Right lobe of liver (tissue), 6 donors: ENCODE measurements around the gene VAMP5. TPM values are rescaled to one million over a fixed set of nuclear protein-coding genes. Genes with fewer than 3 reads are reported as not detected.
"Not testable (repeated sequence)": the region's sequence is repeated elsewhere in the genome, so short reads cannot be mapped to it uniquely, and the experiment has no call there.

Experiments
- ATAC-seq, 4 donors: fragments of 200-7000 bp; cut with Tn5 transposase; one replicate each; pipeline ENCODE4 v1.9.1; 2020; ENCODE audit warnings: mild to moderate bottlenecking in 4 of 4, moderate library complexity in 4 of 4
- DNase-seq, 3 donors: peaks; one replicate each; pipeline ENCODE4 v3.0.0-alpha.2; 2020
- H3K27ac ChIP-seq, 3 donors: fragments of 200-600 bp; one replicate each; pipeline ENCODE4 v1.8.0; 2022
- H3K27me3 ChIP-seq, 2 donors: fragments of 200-600 bp; one replicate each; pipeline ENCODE4 v1.8.0; 2022
- H3K36me3 ChIP-seq, 4 donors: fragments of 200-600 bp; sonication (generic) in 1 of 4; one replicate each; pipeline versions ENCODE4 v1.5.1 to v1.8.0; 2017 to 2022; ENCODE audit warnings: control low read depth in 1 of 4
- H3K4me1 ChIP-seq, 4 donors: fragments of 200-600 bp; sonication (generic) in 1 of 4; one replicate each; pipeline versions ENCODE4 v1.5.1 to v1.8.0; 2017 to 2022; ENCODE audit warnings: control low read depth in 1 of 4
- H3K4me3 ChIP-seq, 3 donors: fragments of 200-600 bp; one replicate each; pipeline ENCODE4 v1.8.0; 2022
- H3K9me3 ChIP-seq, 4 donors: fragments of 200-600 bp; sonication (generic) in 1 of 4; one replicate each; pipeline versions ENCODE4 v1.5.1 to v1.8.0; 2017 to 2022; ENCODE audit warnings: control low read depth in 1 of 4
- POLR2A ChIP-seq: fragments of 450-650 bp; IDR thresholded peaks from one replicate; pipeline ENCODE4 v1.6.1; 2017; ENCODE audit warnings: antibody characterized with exemption, mild to moderate bottlenecking
- WGBS: methylation state at CpG from one replicate; pipeline ENCODE4 v1.1.6; 2018; ENCODE audit warnings: low coverage, low lambda C conversion rate; ENCODE audit not compliant: insufficient coverage; ENCODE audit errors: missing lambda C conversion rate; 5-methylcytosine and 5-hydroxymethylcytosine counted together
- intact Hi-C, 2 donors: fragments of 100-400 bp; cut with DNase I; formaldehyde crosslinking; loops; one replicate each; pipeline versions ENCODE4 v1.11.2 to v1.14.1; 2022
- total RNA-seq, 6 experiments: library from RNA; depleted of rRNA in 2 of 6; stranded (reverse); fragments of >200 nt in 2 of 6; fragmentation: NEBNext Ultra II Directional in 3 of 6; extraction: Animal tissue kit (Norgen Biotek cat#: 25700) in 3 of 6; gene quantifications; one replicate each; pipeline versions ENCODE4 v1.1.0 to v1.2.4, GENCODE V29; 2016 to 2023
- TF ChIP-seq, protein P1 (sequence below), 4 donors: fragments of 200-600 bp in 3 of 4; fragments of 450-650 bp in 1 of 4; IDR thresholded peaks; one replicate each; pipeline versions ENCODE4 v1.5.1 to v1.8.0; 2016 to 2022; ENCODE audit warnings: antibody characterized with exemption in 4 of 4, mild to moderate bottlenecking in 2 of 4
- donor health status: DM: no; HTN: yes; CAD: no.
- donor health status: DM: no; HTN: no; CAD: no.
- donor health status: DM: no; HTN: no; CAD: no.
- donor health status: DM: no; HTN: yes; CAD: no.
- donor health status: DM: no; HTN: yes; CAD: no.

The VAMP5 gene
- total RNA-seq, 6 experiments from 2014 or later, result 27.2 to 50.1 (median 34.7) TPM

DNA sequence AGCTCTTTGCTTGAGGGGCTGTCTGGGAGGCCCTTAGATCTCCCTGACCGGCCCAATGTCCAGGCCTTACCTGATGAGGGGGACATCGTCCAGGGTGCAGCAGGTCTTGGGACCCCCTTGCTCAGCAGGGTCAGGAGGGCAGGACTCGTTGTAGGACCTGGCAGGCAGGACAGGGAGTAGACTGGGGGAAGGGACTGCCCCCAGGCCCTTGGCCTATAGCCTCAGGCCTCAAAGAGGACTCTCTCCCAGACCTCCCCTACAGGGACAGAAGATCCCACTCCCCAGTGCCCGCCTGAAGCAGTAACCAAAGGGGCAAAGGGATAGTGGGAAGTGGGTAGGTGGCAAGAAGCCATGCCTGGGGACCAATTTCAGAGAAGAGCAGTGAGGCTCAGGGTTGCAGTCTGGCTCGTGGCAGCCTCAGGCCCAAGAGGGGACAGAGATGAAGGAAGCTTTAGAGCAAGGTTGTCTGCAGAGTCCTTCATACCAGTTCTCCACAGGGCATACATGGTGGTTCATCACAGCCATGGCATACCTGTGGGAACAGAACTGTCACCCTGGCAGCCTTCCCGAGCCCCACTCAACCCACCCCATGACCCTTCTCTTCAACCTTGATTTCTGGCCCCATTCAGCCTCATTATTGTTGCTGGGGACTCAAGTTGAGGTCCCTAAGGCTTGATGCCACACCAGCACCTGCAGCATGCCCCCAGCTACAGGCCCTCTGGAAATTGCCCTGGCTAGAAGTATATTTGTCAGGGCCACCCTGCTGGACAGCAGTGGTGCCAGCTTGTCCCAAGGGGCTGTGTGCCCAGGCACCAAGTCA is 16.9 kb downstream of the VAMP5 start:
- intact Hi-C loops, result no loop called here
- TF ChIP-seq, protein P1, sequence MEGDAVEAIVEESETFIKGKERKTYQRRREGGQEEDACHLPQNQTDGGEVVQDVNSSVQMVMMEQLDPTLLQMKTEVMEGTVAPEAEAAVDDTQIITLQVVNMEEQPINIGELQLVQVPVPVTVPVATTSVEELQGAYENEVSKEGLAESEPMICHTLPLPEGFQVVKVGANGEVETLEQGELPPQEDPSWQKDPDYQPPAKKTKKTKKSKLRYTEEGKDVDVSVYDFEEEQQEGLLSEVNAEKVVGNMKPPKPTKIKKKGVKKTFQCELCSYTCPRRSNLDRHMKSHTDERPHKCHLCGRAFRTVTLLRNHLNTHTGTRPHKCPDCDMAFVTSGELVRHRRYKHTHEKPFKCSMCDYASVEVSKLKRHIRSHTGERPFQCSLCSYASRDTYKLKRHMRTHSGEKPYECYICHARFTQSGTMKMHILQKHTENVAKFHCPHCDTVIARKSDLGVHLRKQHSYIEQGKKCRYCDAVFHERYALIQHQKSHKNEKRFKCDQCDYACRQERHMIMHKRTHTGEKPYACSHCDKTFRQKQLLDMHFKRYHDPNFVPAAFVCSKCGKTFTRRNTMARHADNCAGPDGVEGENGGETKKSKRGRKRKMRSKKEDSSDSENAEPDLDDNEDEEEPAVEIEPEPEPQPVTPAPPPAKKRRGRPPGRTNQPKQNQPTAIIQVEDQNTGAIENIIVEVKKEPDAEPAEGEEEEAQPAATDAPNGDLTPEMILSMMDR (IDR thresholded peaks at IDR 0.05), result no peak
- no peak for TF ChIP-seq POLR2A
- ATAC-seq (no peak), DNase-seq (no peak)
- H3K9me3 ChIP-seq, result no peaks in the 10 kb centered on the region
- WGBS, result 63% methylated on average over 3 of the region's 6 CpGs
- H3K4me3 ChIP-seq, result peak overlapping the region; percentile 67 to 83 (median 81)
- H3K36me3 ChIP-seq, result peaks cover 0 to 26% (median 3%) of the 10 kb centered on the region in 4 donors
- peaks cover 0 to 57% (median 25%) of the 10 kb centered on the region in 4 donors for H3K4me1 ChIP-seq
- H3K27me3 ChIP-seq, result no peaks in the 10 kb centered on the region
- H3K27ac ChIP-seq, result no peak overlapping the region

DNA sequence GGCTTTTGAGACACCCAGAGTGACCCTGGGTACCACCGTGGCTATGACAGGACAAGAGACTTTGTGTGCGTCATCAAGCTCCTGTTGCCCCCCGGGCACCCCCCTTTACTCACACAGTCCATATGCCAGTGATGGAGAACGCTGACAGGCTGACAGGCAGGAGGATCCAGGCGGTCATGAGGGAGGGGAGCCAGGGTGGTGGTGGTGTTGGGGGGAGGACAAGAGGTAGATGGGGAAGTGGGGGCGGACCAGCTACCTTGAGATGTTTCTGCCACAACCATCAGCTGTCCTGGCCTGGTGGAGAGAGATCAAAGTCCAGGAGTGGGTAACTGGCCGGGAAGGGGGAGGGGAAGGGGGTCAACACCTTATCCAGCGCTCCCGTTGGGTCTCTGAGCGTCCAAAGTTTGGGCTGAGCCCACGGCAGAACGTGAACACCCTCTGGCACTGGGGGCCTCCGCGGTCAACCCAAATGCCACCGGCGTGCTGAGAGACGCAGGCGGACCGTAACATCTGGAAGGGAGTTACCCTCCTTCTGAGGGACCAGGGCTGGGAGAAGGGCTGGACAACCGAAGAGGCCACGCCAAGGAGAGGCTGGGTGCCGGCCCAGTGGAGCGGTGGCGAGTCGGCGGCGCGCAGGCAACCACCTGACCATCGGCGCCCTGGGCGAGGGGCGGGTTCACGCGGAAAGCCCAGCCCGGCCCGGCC is 17.7 kb downstream of the VAMP5 start:
- H3K27ac ChIP-seq, result peak overlapping the region; percentile 72 to 78 (median 74)
- 15% methylated on average over 8 of the region's 36 CpGs for WGBS
- TF ChIP-seq, protein P1 (IDR thresholded peaks at IDR 0.05), result no peak
- no peak for TF ChIP-seq POLR2A
- peak overlapping the region; percentile 67 to 83 (median 81) for H3K4me3 ChIP-seq
- ATAC-seq, result peak; percentile 54 to 74 (median 69)
- peaks cover 0 to 52% (median 21%) of the 10 kb centered on the region in 4 donors for H3K4me1 ChIP-seq
- H3K9me3 ChIP-seq, result no peaks in the 10 kb centered on the region
- intact Hi-C loops, result no loop called here
- DNase-seq, result peak; percentile 77 to 84 (median 83)
- peaks cover 0 to 26% (median 3%) of the 10 kb centered on the region in 4 donors for H3K36me3 ChIP-seq
- H3K27me3 ChIP-seq, result no peaks in the 10 kb centered on the region

DNA sequence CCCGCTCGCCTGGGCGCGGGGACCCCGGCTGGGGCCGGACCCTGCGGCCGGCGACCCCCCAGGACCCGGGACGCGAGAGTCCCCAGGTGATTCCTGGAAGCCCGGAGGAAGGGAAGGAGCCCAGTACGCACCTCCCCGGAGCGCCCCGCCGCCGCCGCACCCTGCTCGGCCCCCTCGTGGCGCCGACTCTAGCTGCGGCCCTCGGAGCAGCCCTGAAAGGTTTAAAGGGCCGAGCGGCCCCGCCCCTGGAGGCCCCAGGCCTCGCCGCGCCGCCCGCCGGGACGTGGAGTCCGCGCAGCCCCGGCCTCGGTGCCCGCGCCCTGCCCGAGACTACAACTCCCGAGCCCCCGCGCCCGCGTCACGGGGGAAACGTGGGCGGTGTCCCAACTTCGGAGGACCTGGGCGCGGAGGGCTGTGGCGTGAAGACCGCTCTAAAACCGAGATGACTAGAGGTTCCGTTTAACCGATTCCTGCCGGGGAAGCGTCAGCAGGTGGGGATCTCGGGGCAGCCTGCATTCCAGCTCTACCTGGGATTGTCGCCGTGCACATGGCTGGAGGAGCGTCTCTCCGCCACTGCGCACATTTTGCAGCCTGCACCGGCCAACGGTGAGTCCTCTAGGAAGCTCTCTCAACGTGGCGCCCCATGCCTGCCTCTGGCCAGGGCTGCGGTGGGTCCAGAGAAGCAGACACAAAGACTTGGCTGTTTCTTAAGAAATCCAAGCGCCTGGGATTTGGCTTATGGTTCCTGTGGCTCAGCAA is 18.4 kb downstream of the VAMP5 start, which contains the start of gene TMEM150A:
Gene TMEM150A (minus strand): TSS at position 223 of the 759 bp plus-strand sequence. CDS start 750 bp downstream, outside the sequence.
- ATAC-seq, result peak; percentile 87 to 97 (median 90)
- peak; percentile 97 for TF ChIP-seq POLR2A
- TF ChIP-seq, protein P1 (IDR thresholded peaks at IDR 0.05), result peak; percentile 29 to 44 (median 41)
- no peaks in the 10 kb centered on the region for H3K27me3 ChIP-seq
- peaks cover 0 to 49% (median 18%) of the 10 kb centered on the region in 4 donors for H3K4me1 ChIP-seq
- peak within 1 kb of the TSS; percentile 72 to 78 (median 74) for H3K27ac ChIP-seq
- peak within 1 kb of the TSS; percentile 67 to 83 (median 81) for H3K4me3 ChIP-seq
- 0% methylated on average over 5 of the region's 73 CpGs for WGBS
- peaks cover 0 to 20% (median 0%) of the 10 kb centered on the region in 4 donors for H3K36me3 ChIP-seq
- intact Hi-C loops, result no loop called here
- peak; percentile 96 to 97 (median 96) for DNase-seq
- no peaks in the 10 kb centered on the region for H3K9me3 ChIP-seq

DNA sequence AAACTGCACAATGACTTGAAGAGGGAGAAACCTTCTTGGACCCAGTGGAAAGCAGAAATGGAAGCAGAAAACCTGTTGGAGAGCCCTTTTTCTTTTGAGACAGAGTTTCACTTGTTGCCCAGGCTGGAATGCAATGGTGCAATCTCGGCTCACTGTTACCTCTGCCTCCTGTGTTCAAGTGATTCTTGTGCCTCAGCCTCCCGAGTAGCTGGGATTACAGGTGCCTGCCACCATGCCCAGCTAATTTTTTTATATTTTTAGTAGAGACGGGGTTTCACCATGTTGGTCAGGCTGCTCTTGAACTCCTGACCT is 19.9 kb downstream of the VAMP5 start:
- H3K27ac ChIP-seq, result peak overlapping the region in 1 of 3 donors; percentile 53
- H3K4me3 ChIP-seq, result peak overlapping the region in 1 of 3 donors; percentile 83
- DNase-seq, ATAC-seq, H3K27me3 ChIP-seq, intact Hi-C loops, H3K9me3 ChIP-seq: not testable (repeated sequence)
- H3K4me1 ChIP-seq, result peaks cover 0 to 42% (median 13%) of the 10 kb centered on the region in 4 donors
- H3K36me3 ChIP-seq, result peaks cover 0 to 20% (median 2%) of the 10 kb centered on the region in 4 donors
- WGBS, result 32% methylated on average over 3 of the region's 3 CpGs
